Large intestine (tissue), 3 donors: ENCODE results near the gene PAX8. TPM values are rescaled to one million over a fixed set of nuclear protein-coding genes. Genes with fewer than 3 reads are reported as not detected.

ENCODE experiments used
- DNase-seq, 2 donors: peaks; one replicate each; pipeline versions ENCODE4 v3.0.0 to v3.0.0-alpha.2; 2013
- H3K27ac ChIP-seq: one replicate; pipeline ENCODE4 v1.5.1; 2013; ENCODE audit warnings: low read length
- H3K27me3 ChIP-seq: 2 replicates; pipeline ENCODE4 v1.6.1; 2013; ENCODE audit warnings: low read length; ENCODE audit not compliant: control insufficient read depth, insufficient read depth
- H3K36me3 ChIP-seq: 2 replicates; pipeline ENCODE4 v1.6.1; 2013; ENCODE audit warnings: low read length; ENCODE audit not compliant: control insufficient read depth, insufficient read depth
- H3K4me1 ChIP-seq: one replicate; pipeline ENCODE4 v1.6.1; 2013; ENCODE audit warnings: low read length; ENCODE audit not compliant: control insufficient read depth, insufficient read depth
- H3K4me3 ChIP-seq: one replicate; pipeline ENCODE4 v1.5.1; 2013; ENCODE audit warnings: low read length
- H3K9me3 ChIP-seq: one replicate; pipeline ENCODE4 v1.6.1; 2013; ENCODE audit warnings: mild to moderate bottlenecking, low read depth, low read length, moderate library complexity; ENCODE audit not compliant: control insufficient read depth
- WGBS: methylation state at CpG from one replicate; pipeline ENCODE4 v1.1.5; 2013; ENCODE audit warnings: low lambda C conversion rate; ENCODE audit not compliant: insufficient coverage; 5-methylcytosine and 5-hydroxymethylcytosine counted together
- polyA plus RNA-seq: library from polyadenylated mRNA; unstranded; fragments of 120-200 nt; gene quantifications from one replicate; pipeline ENCODE4 v1.2.1, GENCODE V29; 2013

PAX8 gene
- polyA plus RNA-seq, 1 donor = 2.1 TPM

- no peak overlapping the region for H3K27ac ChIP-seq
These were observed 26.6 kb downstream of the PAX8 start for GRCh38 chr2:113252047-113252590.

GRCh38 chr2:113251118-113251517, 27.6 kb downstream of the PAX8 start:
- DNase-seq = no peak
- H3K27me3 ChIP-seq = no peaks in the 10 kb centered on the region
- H3K27ac ChIP-seq = no peak overlapping the region
- H3K36me3 ChIP-seq = no peaks in the 10 kb centered on the region
- H3K4me1 ChIP-seq = peaks cover 6% of the 10 kb centered on the region
- no peaks in the 10 kb centered on the region for H3K9me3 ChIP-seq
- WGBS = no CpG with 5 or more reads among the region's 7 CpGs
- H3K4me3 ChIP-seq = no peak overlapping the region

More at GRCh38 chr2:113252047-113252590, 26.6 kb downstream of the PAX8 start:
- H3K36me3 ChIP-seq = no peaks in the 10 kb centered on the region
- no peak overlapping the region for H3K4me3 ChIP-seq
- peaks cover 6% of the 10 kb centered on the region for H3K4me1 ChIP-seq
- no peaks in the 10 kb centered on the region for H3K27me3 ChIP-seq
- H3K9me3 ChIP-seq = no peaks in the 10 kb centered on the region
- no CpG with 5 or more reads among the region's 3 CpGs for WGBS
- DNase-seq = no peak

- H3K4me1 ChIP-seq = peaks cover 25% of the 10 kb centered on the region
- H3K27ac ChIP-seq = no peak overlapping the region
- no peak overlapping the region for H3K4me3 ChIP-seq
- no peaks in the 10 kb centered on the region for H3K9me3 ChIP-seq
- WGBS = no CpG with 5 or more reads among the region's 10 CpGs
- peak; percentile 67 to 77 for DNase-seq
- H3K36me3 ChIP-seq = no peaks in the 10 kb centered on the region
- H3K27me3 ChIP-seq = no peaks in the 10 kb centered on the region
These were observed 29.5 kb downstream of the PAX8 start for GRCh38 chr2:113248997-113249770.

- no peak overlapping the region for H3K4me3 ChIP-seq
- DNase-seq = no peak
- no peak overlapping the region for H3K27ac ChIP-seq
- H3K9me3 ChIP-seq = no peaks in the 10 kb centered on the region
- H3K4me1 ChIP-seq = peaks cover 38% of the 10 kb centered on the region
- no peaks in the 10 kb centered on the region for H3K36me3 ChIP-seq
- no peaks in the 10 kb centered on the region for H3K27me3 ChIP-seq
- no CpG with 5 or more reads among the region's 14 CpGs for WGBS
These were observed 32.1 kb downstream of the PAX8 start for GRCh38 chr2:113246606-113247005.

GRCh38 chr2:113245276-113245711, 33.4 kb downstream of the PAX8 start:
- H3K27ac ChIP-seq = no peak overlapping the region
- 83% methylated on average over 1 of the region's 3 CpGs for WGBS
- peak in 1 of 2 donors; percentile 45 for DNase-seq
- H3K4me1 ChIP-seq = peaks cover 43% of the 10 kb centered on the region
- H3K27me3 ChIP-seq = no peaks in the 10 kb centered on the region
- H3K9me3 ChIP-seq = no peaks in the 10 kb centered on the region
- H3K36me3 ChIP-seq = no peaks in the 10 kb centered on the region
- H3K4me3 ChIP-seq = no peak overlapping the region

- Histone ChIP-seq H3K9me3 (no peaks in the 10 kb centered on the region), H3K27ac (no peak overlapping the region), H3K36me3 (no peaks in the 10 kb centered on the region), H3K4me3 (no peak overlapping the region), H3K27me3 (no peaks in the 10 kb centered on the region), H3K4me1 (peaks cover 38% of the 10 kb centered on the region)
- no peak for DNase-seq
- WGBS = no CpG with 5 or more reads among the region's 6 CpGs
These were observed 36.4 kb downstream of the PAX8 start for GRCh38 chr2:113242327-113242726.

GRCh38 chr2:113240915-113241911, 37.5 kb downstream of the PAX8 start:
- peak; percentile 46 to 55 for DNase-seq
- H3K27me3 ChIP-seq = no peaks in the 10 kb centered on the region

GRCh38 chr2:113240150-113240914, 38.4 kb downstream of the PAX8 start:
- Histone ChIP-seq H3K27me3 (no peaks in the 10 kb centered on the region), H3K4me3 (no peak overlapping the region), H3K36me3 (no peaks in the 10 kb centered on the region), H3K9me3 (peaks cover 3% of the 10 kb centered on the region), H3K4me1 (peaks cover 29% of the 10 kb centered on the region), H3K27ac (peak overlapping the region; percentile 22)
- DNase-seq = peak; percentile 48 to 62
- no CpG with 5 or more reads among the region's 15 CpGs for WGBS

More at GRCh38 chr2:113240915-113241911, 37.5 kb downstream of the PAX8 start:
- H3K4me3 ChIP-seq = no peak overlapping the region
- peaks cover 38% of the 10 kb centered on the region for H3K4me1 ChIP-seq
- no peaks in the 10 kb centered on the region for H3K36me3 ChIP-seq
- no CpG with 5 or more reads among the region's 18 CpGs for WGBS
- peak overlapping the region; percentile 55 for H3K27ac ChIP-seq
- no peaks in the 10 kb centered on the region for H3K9me3 ChIP-seq

- Histone ChIP-seq H3K36me3 (no peaks in the 10 kb centered on the region), H3K9me3 (peaks cover 3% of the 10 kb centered on the region), H3K4me1 (peaks cover 18% of the 10 kb centered on the region), H3K4me3 (no peak overlapping the region), H3K27ac (no peak overlapping the region), H3K27me3 (no peaks in the 10 kb centered on the region)
- WGBS = 100% methylated on average over 1 of the region's 9 CpGs
- no peak for DNase-seq
These were observed 39.6 kb downstream of the PAX8 start for GRCh38 chr2:113238871-113239839.
